WTC11 (cell line): ENCODE measurements around the gene SLC2A11. TPM values are rescaled to one million over a fixed set of nuclear protein-coding genes. Genes with fewer than 3 reads are reported as not detected.
A peak's percentile ranks its signal among the peaks of the same experiment; 100 is the strongest.

ENCODE experiments used
- CTCF ChIP-seq: fragments of 200-600 bp; IDR thresholded peaks from 2 replicates; pipeline ENCODE4 v1.8.0; 2022; ENCODE audit warnings: antibody characterized with exemption
- E2F4 ChIP-seq: sonication (generic); formaldehyde crosslinking; IDR thresholded peaks from 2 replicates; pipeline ENCODE4 v1.8.1; 2022; ENCODE audit warnings: low read depth, mild to moderate bottlenecking, moderate library complexity, missing genetic modification reagents, borderline replicate concordance
- E2F5 ChIP-seq: sonication (generic); formaldehyde crosslinking; IDR thresholded peaks from 2 replicates; pipeline ENCODE4 v1.8.1; 2022; ENCODE audit warnings: mild to moderate bottlenecking, moderate library complexity, missing genetic modification reagents
- ETV6 ChIP-seq: sonication (generic); formaldehyde crosslinking; IDR thresholded peaks from 2 replicates; pipeline ENCODE4 v1.8.1; 2022; ENCODE audit warnings: mild to moderate bottlenecking, missing genetic modification reagents
- FOXK1 ChIP-seq: sonication (generic); formaldehyde crosslinking; IDR thresholded peaks from 2 replicates; pipeline ENCODE4 v1.8.0; 2022; ENCODE audit warnings: mild to moderate bottlenecking, moderate library complexity, missing genetic modification reagents
- HMGA2 ChIP-seq: fragments of 250-450 bp; sonication (Bioruptor Pico); IDR thresholded peaks from 2 replicates; pipeline ENCODE4 v1.4.0; 2021; ENCODE audit warnings: mild to moderate bottlenecking, moderate library complexity
- JUN ChIP-seq: sonication (generic); formaldehyde crosslinking; IDR thresholded peaks from 2 replicates; pipeline ENCODE4 v1.8.0; 2023; ENCODE audit warnings: mild to moderate bottlenecking, missing genetic modification reagents
- MYBL2 ChIP-seq: sonication (generic); formaldehyde crosslinking; IDR thresholded peaks from 2 replicates; pipeline ENCODE4 v1.8.1; 2023; ENCODE audit warnings: mild to moderate bottlenecking, moderate library complexity, missing genetic modification reagents
- RELA ChIP-seq: sonication (generic); formaldehyde crosslinking; IDR thresholded peaks from 2 replicates; pipeline ENCODE4 v1.8.1; 2022; ENCODE audit warnings: missing genetic modification reagents, mild to moderate bottlenecking, borderline replicate concordance
- SP1 ChIP-seq: sonication (generic); formaldehyde crosslinking; conservative IDR thresholded peaks from 2 replicates; pipeline ENCODE4 v1.8.1; 2022; ENCODE audit warnings: missing genetic modification reagents
- STAT6 ChIP-seq: sonication (generic); formaldehyde crosslinking; conservative IDR thresholded peaks from 2 replicates; pipeline ENCODE4 v1.8.1; 2023; ENCODE audit warnings: mild to moderate bottlenecking, low read depth, missing genetic modification reagents, moderate library complexity
- ZNF121 ChIP-seq: sonication (generic); formaldehyde crosslinking; IDR thresholded peaks from 2 replicates; pipeline ENCODE4 v1.8.0; 2023; ENCODE audit warnings: missing genetic modification reagents
- ZNF138 ChIP-seq: sonication (generic); formaldehyde crosslinking; conservative IDR thresholded peaks from 2 replicates; pipeline ENCODE4 v1.8.1; 2022; ENCODE audit warnings: mild to moderate bottlenecking, moderate library complexity, missing genetic modification reagents
- total RNA-seq: library from RNA; stranded (reverse); gene quantifications from 3 replicates; pipeline ENCODE4 v1.2.3, GENCODE V29; 2021
- TF ChIP-seq, protein P1 (sequence below): sonication (generic); formaldehyde crosslinking; IDR thresholded peaks from 2 replicates; pipeline ENCODE4 v1.8.1; 2023; ENCODE audit warnings: mild to moderate bottlenecking, missing genetic modification reagents, moderate library complexity
- TF ChIP-seq, protein P2 (sequence below): sonication (generic); formaldehyde crosslinking; IDR thresholded peaks from 2 replicates; pipeline ENCODE4 v1.8.1; 2022; ENCODE audit warnings: missing genetic modification reagents, borderline replicate concordance
- TF ChIP-seq, protein P3 (sequence below): sonication (generic); formaldehyde crosslinking; IDR thresholded peaks from 2 replicates; pipeline ENCODE4 v1.8.0; 2022; ENCODE audit warnings: mild to moderate bottlenecking, missing genetic modification reagents
- TF ChIP-seq, protein P4 (sequence below): fragments of 250-450 bp; sonication (Bioruptor Pico); IDR thresholded peaks from 2 replicates; pipeline ENCODE4 v1.9.0; 2021; ENCODE audit warnings: mild to moderate bottlenecking

Gene SLC2A11
- total RNA-seq, 1 experiment from 2014 or later: 19.9 TPM

- TF ChIP-seq, protein P1, sequence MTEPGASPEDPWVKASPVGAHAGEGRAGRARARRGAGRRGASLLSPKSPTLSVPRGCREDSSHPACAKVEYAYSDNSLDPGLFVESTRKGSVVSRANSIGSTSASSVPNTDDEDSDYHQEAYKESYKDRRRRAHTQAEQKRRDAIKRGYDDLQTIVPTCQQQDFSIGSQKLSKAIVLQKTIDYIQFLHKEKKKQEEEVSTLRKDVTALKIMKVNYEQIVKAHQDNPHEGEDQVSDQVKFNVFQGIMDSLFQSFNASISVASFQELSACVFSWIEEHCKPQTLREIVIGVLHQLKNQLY: no peak
- TF ChIP-seq ZNF121 (CRISPR knock-in tag) (no peak), E2F5 (CRISPR knock-in tag) (peak; percentile 51; the same call in 1 of the 2 replicates), ETV6 (peak; percentile 84), HMGA2 (CRISPR knock-in tag) (no peak), STAT6 (CRISPR knock-in tag) (0 out of 2 replicates have a peak, but pooled peaks have one; percentile 16), MYBL2 (peak; percentile 61; the same call in 1 of the 2 replicates), ZNF138 (CRISPR knock-in tag) (0 out of 2 replicates have a peak, but pooled peaks have one; percentile 59), RELA (no peak), CTCF (peak; percentile 83), SP1 (peak; percentile 91), JUN (CRISPR knock-in tag) (peak; percentile 76; the same call in 1 of the 2 replicates), E2F4 (CRISPR knock-in tag) (no peak), FOXK1 (peak; percentile 78)
- TF ChIP-seq, protein P2, sequence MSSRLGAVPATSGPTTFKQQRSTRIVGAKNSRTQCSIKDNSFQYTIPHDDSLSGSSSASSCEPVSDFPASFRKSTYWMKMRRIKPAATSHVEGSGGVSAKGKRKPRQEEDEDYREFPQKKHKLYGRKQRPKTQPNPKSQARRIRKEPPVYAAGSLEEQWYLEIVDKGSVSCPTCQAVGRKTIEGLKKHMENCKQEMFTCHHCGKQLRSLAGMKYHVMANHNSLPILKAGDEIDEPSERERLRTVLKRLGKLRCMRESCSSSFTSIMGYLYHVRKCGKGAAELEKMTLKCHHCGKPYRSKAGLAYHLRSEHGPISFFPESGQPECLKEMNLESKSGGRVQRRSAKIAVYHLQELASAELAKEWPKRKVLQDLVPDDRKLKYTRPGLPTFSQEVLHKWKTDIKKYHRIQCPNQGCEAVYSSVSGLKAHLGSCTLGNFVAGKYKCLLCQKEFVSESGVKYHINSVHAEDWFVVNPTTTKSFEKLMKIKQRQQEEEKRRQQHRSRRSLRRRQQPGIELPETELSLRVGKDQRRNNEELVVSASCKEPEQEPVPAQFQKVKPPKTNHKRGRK (CRISPR knock-in tag): no peak
- TF ChIP-seq, protein P3, sequence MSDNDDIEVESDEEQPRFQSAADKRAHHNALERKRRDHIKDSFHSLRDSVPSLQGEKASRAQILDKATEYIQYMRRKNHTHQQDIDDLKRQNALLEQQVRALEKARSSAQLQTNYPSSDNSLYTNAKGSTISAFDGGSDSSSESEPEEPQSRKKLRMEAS: peak; percentile 80
- TF ChIP-seq, protein P4, sequence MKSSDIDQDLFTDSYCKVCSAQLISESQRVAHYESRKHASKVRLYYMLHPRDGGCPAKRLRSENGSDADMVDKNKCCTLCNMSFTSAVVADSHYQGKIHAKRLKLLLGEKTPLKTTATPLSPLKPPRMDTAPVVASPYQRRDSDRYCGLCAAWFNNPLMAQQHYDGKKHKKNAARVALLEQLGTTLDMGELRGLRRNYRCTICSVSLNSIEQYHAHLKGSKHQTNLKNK (CRISPR knock-in tag): no peak
- TF ChIP-seq, all 79 proteins: peak for 17
Measured at GRCh38 chr22:23893945-23894709, 36.5 kb downstream of the SLC2A11 start, which contains the start of gene MIF (continued).
